ENCODE results near the gene SLFN11. TPM values are rescaled to one million over a fixed set of nuclear protein-coding genes. Genes with fewer than 3 reads are reported as not detected.

SLFN11 gene
- total and polyA plus RNA-seq, 2 of the 8 experiments (the other 6 are each of a cell fraction or from before 2014, with no cell fraction given), result 0.11 to 0.28 TPM

DNA sequence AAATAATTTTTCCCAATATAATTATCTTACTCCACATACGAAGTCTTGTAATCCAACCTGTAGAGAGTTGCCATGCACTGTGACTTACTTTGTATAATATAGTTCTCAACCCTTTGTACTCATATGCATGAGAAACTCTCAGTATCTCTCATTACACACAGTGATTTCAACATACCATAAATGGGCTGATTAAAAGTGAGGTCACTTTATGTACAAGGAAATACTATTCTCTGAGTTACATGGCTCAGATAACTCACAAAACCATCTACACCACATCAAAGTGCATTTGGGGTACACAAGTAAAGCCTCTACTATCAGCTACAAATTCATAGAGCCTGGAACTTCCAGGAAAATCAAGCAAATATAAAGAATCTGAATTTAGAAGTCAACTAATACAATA, 30.9 kb upstream of the SLFN11 start:
- Histone ChIP-seq H3K4me1 (replicated peaks in 1 of 4; ENCODE audit: control insufficient read depth in 3 of 4, insufficient read depth in 4 of 4, low read length in 3 of 4) (no peaks in the 10 kb centered on the region), H4K8ac (ENCODE audit: extremely low read depth, insufficient read depth, low read length) (no peak overlapping the region), H4K91ac (replicated peaks; ENCODE audit: insufficient read length, low read length) (no peak overlapping the region), H3K23ac (ENCODE audit: insufficient read length) (no peak overlapping the region), H3K4me2 (ENCODE audit: insufficient read depth in 1 of 2, low read depth in 2 of 2, low read length in 2 of 2) (no peak overlapping the region), H3K36me3 (ENCODE audit: control insufficient read depth in 2 of 4, insufficient read depth in 4 of 4, low read length in 3 of 4) (no peaks in the 10 kb centered on the region; a peak in 1 of 8 replicates), H3K9ac (replicated peaks in 1 of 4; ENCODE audit: extremely low read depth in 1 of 4, low read depth in 3 of 4, low read length in 3 of 4) (no peak overlapping the region), H3K4me3 (ENCODE audit: extremely low read depth in 1 of 4, insufficient read depth in 2 of 4, low read depth in 3 of 4, low read length in 4 of 4) (no peak overlapping the region), H3K23me2 (ENCODE audit: low read depth, low read length) (no peaks in the 10 kb centered on the region), H3K79me1 (ENCODE audit: low read depth, low read length) (no peaks in the 10 kb centered on the region), H3K9me3 (ENCODE audit: insufficient read depth in 2 of 2, low read depth in 1 of 2, low read length in 1 of 2) (no peaks in the 10 kb centered on the region; a peak in 1 of 4 replicates), H2AFZ (ENCODE audit: low read length) (no peak overlapping the region), H3K4ac (replicated peaks; ENCODE audit: insufficient read length, low read depth, low read length) (no peak overlapping the region), H3K56ac (replicated peaks; ENCODE audit: insufficient read length, low read depth, low read length) (no peak overlapping the region), H3K27ac (ENCODE audit: low read depth, low read length) (no peak overlapping the region), H3K18ac (ENCODE audit: extremely low read depth, low read length) (no peak overlapping the region), H4K20me1 (replicated peaks in 1 of 2; ENCODE audit: control insufficient read depth in 1 of 2, insufficient read depth in 2 of 2, low read length in 2 of 2) (no peaks in the 10 kb centered on the region), H2BK120ac (replicated peaks; ENCODE audit: low read depth, low read length) (no peak overlapping the region), H2BK12ac (ENCODE audit: low read depth, low read length) (no peak overlapping the region), H4K5ac (ENCODE audit: insufficient read length, low read depth, low read length) (no peak overlapping the region), H2BK5ac (ENCODE audit: low read depth, low read length) (no peak overlapping the region), H3K27me3 (replicated peaks in 1 of 4; ENCODE audit: control insufficient read depth in 3 of 4, extremely low read depth in 1 of 4, insufficient read depth in 3 of 4, low read length in 3 of 4) (no peaks in the 10 kb centered on the region), H3K14ac (ENCODE audit: insufficient read length) (no peak overlapping the region), H3K79me2 (ENCODE audit: control insufficient read depth in 1 of 2, insufficient read depth in 2 of 2, low read length in 2 of 2) (no peaks in the 10 kb centered on the region), H2AK5ac (ENCODE audit: low read depth, low read length) (no peak overlapping the region), H2BK15ac (ENCODE audit: low read length) (no peak overlapping the region), H2BK20ac (ENCODE audit: low read length) (no peak overlapping the region)
- ChIA-PET POLR2A (ENCODE audit: partially characterized antibody) (no interaction called here), CTCF (ENCODE audit: partially characterized antibody) (no interaction called here)
- DNase-seq (ENCODE audit: low read depth in 1 of 2, low spot score in 2 of 2) (no peak), FAIRE-seq (no peak)
- WGBS, 2 experiments (ENCODE audit: extremely low coverage in 1 of 2, insufficient coverage in 1 of 2, insufficient read length in 1 of 2, insufficient replicate concordance in 2 of 2, low coverage in 1 of 2, low lambda C conversion rate in 2 of 2, missing lambda C conversion rate in 1 of 2), result 100% methylated on average over 1 of the region's 1 CpG; no CpG with 5 or more reads in 1 of the 2 experiments
- no peak for TF ChIP-seq KDM4A (IDR thresholded peaks at IDR 0.05; ENCODE audit: low read depth, low read length, severe bottlenecking)
- TF ChIP-seq, protein P1, sequence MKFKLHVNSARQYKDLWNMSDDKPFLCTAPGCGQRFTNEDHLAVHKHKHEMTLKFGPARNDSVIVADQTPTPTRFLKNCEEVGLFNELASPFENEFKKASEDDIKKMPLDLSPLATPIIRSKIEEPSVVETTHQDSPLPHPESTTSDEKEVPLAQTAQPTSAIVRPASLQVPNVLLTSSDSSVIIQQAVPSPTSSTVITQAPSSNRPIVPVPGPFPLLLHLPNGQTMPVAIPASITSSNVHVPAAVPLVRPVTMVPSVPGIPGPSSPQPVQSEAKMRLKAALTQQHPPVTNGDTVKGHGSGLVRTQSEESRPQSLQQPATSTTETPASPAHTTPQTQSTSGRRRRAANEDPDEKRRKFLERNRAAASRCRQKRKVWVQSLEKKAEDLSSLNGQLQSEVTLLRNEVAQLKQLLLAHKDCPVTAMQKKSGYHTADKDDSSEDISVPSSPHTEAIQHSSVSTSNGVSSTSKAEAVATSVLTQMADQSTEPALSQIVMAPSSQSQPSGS (IDR thresholded peaks at IDR 0.05; ENCODE audit: low read length), result no peak
- TF ChIP-seq FOSL1 (IDR thresholded peaks at IDR 0.05; ENCODE audit: insufficient read depth, low read depth, low read length), result no peak
- no peak for TF ChIP-seq YY1 (IDR thresholded peaks at IDR 0.05; ENCODE audit: low read depth, low read length)
- TF ChIP-seq POLR2A (IDR thresholded peaks at IDR 0.05; ENCODE audit: control extremely low read depth in 1 of 2, low read depth in 2 of 2, low read length in 2 of 2), result no peak
- TF ChIP-seq JUN (IDR thresholded peaks at IDR 0.05; ENCODE audit: low read depth, low read length), result no peak
- TF ChIP-seq, protein P2, sequence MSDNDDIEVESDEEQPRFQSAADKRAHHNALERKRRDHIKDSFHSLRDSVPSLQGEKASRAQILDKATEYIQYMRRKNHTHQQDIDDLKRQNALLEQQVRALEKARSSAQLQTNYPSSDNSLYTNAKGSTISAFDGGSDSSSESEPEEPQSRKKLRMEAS (IDR thresholded peaks at IDR 0.05), result no peak
- TF ChIP-seq TBP (IDR thresholded peaks at IDR 0.05; ENCODE audit: low read depth, low read length), result no peak
- TF ChIP-seq SRF (IDR thresholded peaks at IDR 0.05; ENCODE audit: low read depth, low read length), result no peak
- no peak for TF ChIP-seq RBBP5 (IDR thresholded peaks at IDR 0.05; ENCODE audit: borderline replicate concordance, low read depth, low read length)
- TF ChIP-seq, protein P3, sequence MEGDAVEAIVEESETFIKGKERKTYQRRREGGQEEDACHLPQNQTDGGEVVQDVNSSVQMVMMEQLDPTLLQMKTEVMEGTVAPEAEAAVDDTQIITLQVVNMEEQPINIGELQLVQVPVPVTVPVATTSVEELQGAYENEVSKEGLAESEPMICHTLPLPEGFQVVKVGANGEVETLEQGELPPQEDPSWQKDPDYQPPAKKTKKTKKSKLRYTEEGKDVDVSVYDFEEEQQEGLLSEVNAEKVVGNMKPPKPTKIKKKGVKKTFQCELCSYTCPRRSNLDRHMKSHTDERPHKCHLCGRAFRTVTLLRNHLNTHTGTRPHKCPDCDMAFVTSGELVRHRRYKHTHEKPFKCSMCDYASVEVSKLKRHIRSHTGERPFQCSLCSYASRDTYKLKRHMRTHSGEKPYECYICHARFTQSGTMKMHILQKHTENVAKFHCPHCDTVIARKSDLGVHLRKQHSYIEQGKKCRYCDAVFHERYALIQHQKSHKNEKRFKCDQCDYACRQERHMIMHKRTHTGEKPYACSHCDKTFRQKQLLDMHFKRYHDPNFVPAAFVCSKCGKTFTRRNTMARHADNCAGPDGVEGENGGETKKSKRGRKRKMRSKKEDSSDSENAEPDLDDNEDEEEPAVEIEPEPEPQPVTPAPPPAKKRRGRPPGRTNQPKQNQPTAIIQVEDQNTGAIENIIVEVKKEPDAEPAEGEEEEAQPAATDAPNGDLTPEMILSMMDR (IDR thresholded peaks at IDR 0.05; ENCODE audit: control extremely low read depth in 1 of 3, insufficient read depth in 1 of 3, low read depth in 1 of 3, low read length in 3 of 3), result no peak

Data from H1 (cell line).